Measurements from ENCODE around the gene WNT4. TPM values are rescaled to one million over a fixed set of nuclear protein-coding genes. Genes with fewer than 3 reads are reported as not detected.

The WNT4 gene
- total RNA-seq, 4 donors from 2014 or later = 0.19 to 0.33 (median 0.29) TPM; not detected in 1

GRCh38 chr1:22078133-22078532, 64.8 kb downstream of the WNT4 start:
- Histone ChIP-seq H3K27me3 (no peaks in the 10 kb centered on the region), H3K4me3 (no peak overlapping the region), H3K9me3 (no peaks in the 10 kb centered on the region), H3K36me3 (peaks cover 0 to 62% (median 20%) of the 10 kb centered on the region in 4 donors), H3K4me1 (peaks cover 54 to 95% (median 92%) of the 10 kb centered on the region in 4 donors), H3K27ac (replicated peaks in 1 of 4) (no peak overlapping the region)
- no peak for DNase-seq (ENCODE audit: extremely low spot score)
- intact Hi-C loops (cut with DNase I) = no loop called here
- TF ChIP-seq EP300 (IDR thresholded peaks at IDR 0.05) (no peak), POLR2AphosphoS5 (IDR thresholded peaks at IDR 0.05) (no peak), POLR2A (IDR thresholded peaks at IDR 0.05; ENCODE audit: low read depth) (no peak)
- 63% methylated on average over 2 of the region's 2 CpGs for WGBS

- 27% methylated on average over 5 of the region's 5 CpGs for WGBS
- intact Hi-C loops (cut with DNase I) = no loop called here
- no peak overlapping the region for H3K27ac ChIP-seq (replicated peaks in 1 of 4)
- no peak for TF ChIP-seq POLR2A (IDR thresholded peaks at IDR 0.05; ENCODE audit: low read depth)
- no peak for TF ChIP-seq EP300 (IDR thresholded peaks at IDR 0.05)
- TF ChIP-seq CTCF (IDR thresholded peaks at IDR 0.05) = no peak
- TF ChIP-seq POLR2AphosphoS5 (IDR thresholded peaks at IDR 0.05) = no peak
- H3K27me3 ChIP-seq = no peaks in the 10 kb centered on the region
- no peaks in the 10 kb centered on the region for H3K9me3 ChIP-seq
- H3K36me3 ChIP-seq = peaks cover 0 to 58% (median 18%) of the 10 kb centered on the region in 4 donors
- DNase-seq (ENCODE audit: extremely low spot score) = no peak
- peaks cover 57 to 95% (median 93%) of the 10 kb centered on the region in 4 donors for H3K4me1 ChIP-seq
- no peak overlapping the region for H3K4me3 ChIP-seq
Observed at GRCh38 chr1:22077728-22078127, 65.2 kb downstream of the WNT4 start.

- peaks cover 70 to 98% (median 94%) of the 10 kb centered on the region in 4 donors for H3K4me1 ChIP-seq
- DNase-seq (ENCODE audit: extremely low spot score) = no peak
Observed at GRCh38 chr1:22076346-22076745, 66.6 kb downstream of the WNT4 start.

GRCh38 chr1:22075718-22076117, 67.2 kb downstream of the WNT4 start:
- TF ChIP-seq EP300 (IDR thresholded peaks at IDR 0.05) (no peak), CTCF (IDR thresholded peaks at IDR 0.05) (no peak), POLR2AphosphoS5 (IDR thresholded peaks at IDR 0.05) (no peak), POLR2A (IDR thresholded peaks at IDR 0.05; ENCODE audit: low read depth) (no peak)
- intact Hi-C loops (cut with DNase I) = no loop called here
- Histone ChIP-seq H3K27ac (replicated peaks in 1 of 4) (peak overlapping the region in 1 of 4 donors; percentile 22), H3K4me3 (no peak overlapping the region), H3K27me3 (no peaks in the 10 kb centered on the region), H3K4me1 (peaks cover 70 to 95% (median 90%) of the 10 kb centered on the region in 4 donors), H3K36me3 (peaks cover 0 to 39% (median 12%) of the 10 kb centered on the region in 4 donors), H3K9me3 (no peaks in the 10 kb centered on the region)
- WGBS = 38% methylated on average over 2 of the region's 2 CpGs
- no peak for DNase-seq (ENCODE audit: extremely low spot score)

More at GRCh38 chr1:22076346-22076745, 66.6 kb downstream of the WNT4 start:
- TF ChIP-seq POLR2A (IDR thresholded peaks at IDR 0.05; ENCODE audit: low read depth) (no peak), EP300 (IDR thresholded peaks at IDR 0.05) (no peak), POLR2AphosphoS5 (IDR thresholded peaks at IDR 0.05) (no peak), CTCF (IDR thresholded peaks at IDR 0.05) (no peak)
- WGBS = 86% methylated on average over 3 of the region's 3 CpGs
- Histone ChIP-seq H3K9me3 (no peaks in the 10 kb centered on the region), H3K27me3 (no peaks in the 10 kb centered on the region), H3K27ac (replicated peaks in 1 of 4) (no peak overlapping the region), H3K4me3 (no peak overlapping the region), H3K36me3 (peaks cover 0 to 46% (median 13%) of the 10 kb centered on the region in 4 donors)
- intact Hi-C loops (cut with DNase I) = no loop called here

GRCh38 chr1:22074803-22075202, 68.1 kb downstream of the WNT4 start:
- 27% methylated on average over 1 of the region's 1 CpG for WGBS
- DNase-seq (ENCODE audit: extremely low spot score) = no peak
- no peaks in the 10 kb centered on the region for H3K27me3 ChIP-seq
- intact Hi-C loops (cut with DNase I) = no loop called here
- peaks cover 0 to 31% (median 9%) of the 10 kb centered on the region in 4 donors for H3K36me3 ChIP-seq
- H3K4me3 ChIP-seq = no peak overlapping the region
- no peak overlapping the region for H3K27ac ChIP-seq (replicated peaks in 1 of 4)
- no peak for TF ChIP-seq CTCF (IDR thresholded peaks at IDR 0.05)
- TF ChIP-seq EP300 (IDR thresholded peaks at IDR 0.05) = no peak
- no peak for TF ChIP-seq POLR2AphosphoS5 (IDR thresholded peaks at IDR 0.05)
- peaks cover 70 to 94% (median 85%) of the 10 kb centered on the region in 4 donors for H3K4me1 ChIP-seq
- no peaks in the 10 kb centered on the region for H3K9me3 ChIP-seq

Data from esophagus muscularis mucosa (tissue), 4 donors.